ENCODE measurements around the gene GOSR1. TPM values are rescaled to one million over a fixed set of nuclear protein-coding genes. Genes with fewer than 3 reads are reported as not detected.
"Not testable (repeated sequence)": the region's sequence is repeated elsewhere in the genome, so short reads cannot be mapped to it uniquely, and the experiment has no call there.

Gene GOSR1
- total RNA-seq, 1 experiment from 2014 or later = 58.1 TPM

DNA sequence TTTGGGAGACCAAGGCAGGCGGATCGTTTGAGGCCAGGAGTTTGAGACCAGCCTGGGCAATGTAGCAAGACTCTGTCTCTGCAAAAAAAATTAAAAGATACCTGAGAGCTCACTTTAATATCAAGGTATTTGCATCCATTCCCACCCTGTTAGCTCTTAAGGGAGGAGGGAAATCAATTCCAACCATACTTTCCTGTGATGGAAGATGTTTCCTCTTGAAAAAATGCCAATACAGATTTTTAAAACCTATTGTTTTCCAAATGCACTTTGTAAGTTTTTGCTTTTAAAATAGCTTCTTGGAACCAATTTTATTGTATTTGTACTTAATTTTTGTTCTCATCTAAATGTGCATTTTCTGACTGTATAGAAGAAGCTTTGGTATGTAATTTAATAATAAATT, 49.2 kb downstream of the GOSR1 start:
- H3K36me3 Mint-ChIP-seq (ENCODE audit: insufficient read depth in 1 of 3, low read depth in 3 of 3) = peaks cover 23 to 29% (median 27%) of the 10 kb centered on the region in 3 experiments
- H4K91ac ChIP-seq (ENCODE audit: insufficient read length, low read depth, low read length) = no peak overlapping the region
- H3K23ac ChIP-seq (ENCODE audit: insufficient read length, low read depth, low read length) = no peak overlapping the region
- TF ChIP-seq, protein P1, sequence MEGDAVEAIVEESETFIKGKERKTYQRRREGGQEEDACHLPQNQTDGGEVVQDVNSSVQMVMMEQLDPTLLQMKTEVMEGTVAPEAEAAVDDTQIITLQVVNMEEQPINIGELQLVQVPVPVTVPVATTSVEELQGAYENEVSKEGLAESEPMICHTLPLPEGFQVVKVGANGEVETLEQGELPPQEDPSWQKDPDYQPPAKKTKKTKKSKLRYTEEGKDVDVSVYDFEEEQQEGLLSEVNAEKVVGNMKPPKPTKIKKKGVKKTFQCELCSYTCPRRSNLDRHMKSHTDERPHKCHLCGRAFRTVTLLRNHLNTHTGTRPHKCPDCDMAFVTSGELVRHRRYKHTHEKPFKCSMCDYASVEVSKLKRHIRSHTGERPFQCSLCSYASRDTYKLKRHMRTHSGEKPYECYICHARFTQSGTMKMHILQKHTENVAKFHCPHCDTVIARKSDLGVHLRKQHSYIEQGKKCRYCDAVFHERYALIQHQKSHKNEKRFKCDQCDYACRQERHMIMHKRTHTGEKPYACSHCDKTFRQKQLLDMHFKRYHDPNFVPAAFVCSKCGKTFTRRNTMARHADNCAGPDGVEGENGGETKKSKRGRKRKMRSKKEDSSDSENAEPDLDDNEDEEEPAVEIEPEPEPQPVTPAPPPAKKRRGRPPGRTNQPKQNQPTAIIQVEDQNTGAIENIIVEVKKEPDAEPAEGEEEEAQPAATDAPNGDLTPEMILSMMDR (conservative IDR thresholded peaks at IDR 0.05) = no peak
- peaks cover 11% of the 10 kb centered on the region for H3K9me3 ChIP-seq (ENCODE audit: control insufficient read depth, low read depth, low read length)
- no peaks in the 10 kb centered on the region for H3K27me3 Mint-ChIP-seq (ENCODE audit: low read depth)
- no CpG with 5 or more reads among the region's 2 CpGs for WGBS (ENCODE audit: extremely low coverage, insufficient read length, low lambda C conversion rate)
- H2BK5ac ChIP-seq (ENCODE audit: insufficient read length, low read length) = no peak overlapping the region
- no peaks in the 10 kb centered on the region for H3K79me1 ChIP-seq (ENCODE audit: insufficient read depth, low read depth, low read length, poor library complexity, severe bottlenecking)
- H3K79me2 ChIP-seq (ENCODE audit: insufficient read depth, low read length) = no peaks in the 10 kb centered on the region
- no peak overlapping the region for H2BK15ac ChIP-seq (ENCODE audit: low read depth, low read length)
- no peak overlapping the region for H2BK120ac ChIP-seq (ENCODE audit: low read depth, low read length, poor library complexity, severe bottlenecking)
- no peak overlapping the region for H2BK20ac ChIP-seq (ENCODE audit: low read depth, low read length, poor library complexity, severe bottlenecking)
- H3K9ac ChIP-seq (ENCODE audit: extremely low read depth, insufficient read length, low read length) = no peak overlapping the region
- H2AFZ ChIP-seq (ENCODE audit: low read length) = no peak overlapping the region
- H3K18ac ChIP-seq (ENCODE audit: insufficient read length, low read depth, low read length) = no peak overlapping the region
- H4K20me1 ChIP-seq (ENCODE audit: control insufficient read depth, insufficient read depth, insufficient read length) = no peaks in the 10 kb centered on the region
- no peak overlapping the region for H3K27ac ChIP-seq (ENCODE audit: insufficient read length, low read depth, low read length)
- H3K27ac Mint-ChIP-seq = no peak overlapping the region
- no peaks in the 10 kb centered on the region for H3K27me3 ChIP-seq (ENCODE audit: insufficient read depth, low read length)
- no peak overlapping the region for H3K4me3 Mint-ChIP-seq
- H3K56ac ChIP-seq (ENCODE audit: insufficient read length, low read depth, low read length) = no peak overlapping the region
- no peak overlapping the region for H3T11ph ChIP-seq (ENCODE audit: low read length)
- H3K4me1 Mint-ChIP-seq = no peaks in the 10 kb centered on the region
- H3K14ac ChIP-seq (ENCODE audit: insufficient read depth, low read length) = no peak overlapping the region
- H3K9me3 Mint-ChIP-seq = peaks cover 14 to 17% of the 10 kb centered on the region in 2 experiments
- DNase-seq = no peak
- no peak overlapping the region for H2AK5ac ChIP-seq (ENCODE audit: insufficient read length, low read length)
- no peak overlapping the region for H3K4ac ChIP-seq (ENCODE audit: low read depth, low read length)
- H2BK12ac ChIP-seq (ENCODE audit: insufficient read length, low read depth, low read length) = no peak overlapping the region
- H4K8ac ChIP-seq (replicated peaks; ENCODE audit: insufficient read length, low read depth, low read length) = no peak overlapping the region
- H3K4me2 ChIP-seq (ENCODE audit: insufficient read depth, insufficient read length, low read length) = no peak overlapping the region
- no peaks in the 10 kb centered on the region for H3K23me2 ChIP-seq (ENCODE audit: insufficient read length, low read depth, low read length, poor library complexity, severe bottlenecking)
- H3K4me1 ChIP-seq (ENCODE audit: insufficient read depth, low read length) = no peaks in the 10 kb centered on the region
- H4K5ac ChIP-seq (ENCODE audit: insufficient read length, low read depth, low read length) = no peak overlapping the region

DNA sequence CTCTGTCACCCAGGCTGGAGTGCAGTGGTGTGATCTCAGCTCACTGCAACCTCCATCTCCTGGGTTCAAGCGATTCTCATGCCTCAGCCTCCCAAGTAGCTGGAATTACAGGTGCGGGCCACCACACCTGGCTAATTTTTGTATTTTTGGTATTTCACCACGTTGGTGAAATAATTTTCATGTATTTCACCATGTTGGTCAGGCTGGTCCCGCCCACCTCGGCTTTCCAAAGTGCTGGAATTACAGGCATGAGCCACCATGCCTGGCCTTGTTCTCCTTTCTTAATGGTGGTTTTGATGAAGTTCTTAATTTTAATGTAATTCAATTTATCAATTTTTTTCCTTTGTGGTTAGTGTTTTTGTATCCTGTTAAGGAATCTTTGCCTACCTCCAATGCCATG, 51.5 kb downstream of the GOSR1 start:
- not testable (repeated sequence) for H3K4ac ChIP-seq (ENCODE audit: low read depth, low read length); H3K79me2 ChIP-seq (ENCODE audit: insufficient read depth, low read length); H2AK5ac ChIP-seq (ENCODE audit: insufficient read length, low read length); H3K56ac ChIP-seq (ENCODE audit: insufficient read length, low read depth, low read length); H3T11ph ChIP-seq (ENCODE audit: low read length); H2AFZ ChIP-seq (ENCODE audit: low read length); H3K27ac Mint-ChIP-seq; H4K20me1 ChIP-seq (ENCODE audit: control insufficient read depth, insufficient read depth, insufficient read length); H2BK15ac ChIP-seq (ENCODE audit: low read depth, low read length); H4K91ac ChIP-seq (ENCODE audit: insufficient read length, low read depth, low read length); H3K4me2 ChIP-seq (ENCODE audit: insufficient read depth, insufficient read length, low read length); H3K4me1 Mint-ChIP-seq; H3K9me3 ChIP-seq (ENCODE audit: control insufficient read depth, low read depth, low read length); H3K27me3 ChIP-seq (ENCODE audit: insufficient read depth, low read length); DNase-seq; H4K5ac ChIP-seq (ENCODE audit: insufficient read length, low read depth, low read length); H2BK120ac ChIP-seq (ENCODE audit: low read depth, low read length, poor library complexity, severe bottlenecking); H3K23me2 ChIP-seq (ENCODE audit: insufficient read length, low read depth, low read length, poor library complexity, severe bottlenecking); H3K27me3 Mint-ChIP-seq (ENCODE audit: low read depth); H3K27ac ChIP-seq (ENCODE audit: insufficient read length, low read depth, low read length); H3K9ac ChIP-seq (ENCODE audit: extremely low read depth, insufficient read length, low read length); H4K8ac ChIP-seq (replicated peaks; ENCODE audit: insufficient read length, low read depth, low read length); H2BK5ac ChIP-seq (ENCODE audit: insufficient read length, low read length); H2BK20ac ChIP-seq (ENCODE audit: low read depth, low read length, poor library complexity, severe bottlenecking); H3K14ac ChIP-seq (ENCODE audit: insufficient read depth, low read length); H3K9me3 Mint-ChIP-seq; H3K23ac ChIP-seq (ENCODE audit: insufficient read length, low read depth, low read length); H3K4me3 Mint-ChIP-seq; H3K36me3 Mint-ChIP-seq (ENCODE audit: insufficient read depth in 1 of 3, low read depth in 3 of 3); H3K79me1 ChIP-seq (ENCODE audit: insufficient read depth, low read depth, low read length, poor library complexity, severe bottlenecking); H2BK12ac ChIP-seq (ENCODE audit: insufficient read length, low read depth, low read length); H3K18ac ChIP-seq (ENCODE audit: insufficient read length, low read depth, low read length); H3K4me1 ChIP-seq (ENCODE audit: insufficient read depth, low read length)
- no CpG with 5 or more reads among the region's 5 CpGs for WGBS (ENCODE audit: extremely low coverage, insufficient read length, low lambda C conversion rate)
